PFSK-1 (cell line): ENCODE data around the gene SLAMF1.

Source experiments
- FOXP2 ChIP-seq: optimal IDR thresholded peaks from 2 replicates; pipeline ENCODE3; 2011; ENCODE audit warnings: borderline replicate concordance, control low read depth, inconsistent platforms; ENCODE audit not compliant: insufficient read depth; ENCODE audit errors: extremely low read length, extremely low read depth
- POLR2AphosphoS5 ChIP-seq: IDR thresholded peaks from 2 replicates; pipeline ENCODE4 v1.6.1; 2012; ENCODE audit warnings: low read depth, mild to moderate bottlenecking, control low read depth, low read length, moderate library complexity
- SIN3A ChIP-seq: IDR thresholded peaks from 2 replicates; pipeline ENCODE4 v1.6.1; 2012; ENCODE audit warnings: mild to moderate bottlenecking, low read length, moderate library complexity, borderline replicate concordance; ENCODE audit not compliant: insufficient read depth
- TAF1 ChIP-seq: IDR thresholded peaks from 2 replicates; pipeline ENCODE4 v1.6.1; 2012; ENCODE audit warnings: low read length, control low read depth, borderline replicate concordance; ENCODE audit not compliant: insufficient read depth
- TF ChIP-seq, protein P1 (sequence below), 2 experiments: IDR thresholded peaks; 2 replicates each; pipeline versions ENCODE4 v1.6.1 to v1.8.0; 2011 to 2012; ENCODE audit warnings: low read depth in 2 of 2, low read length in 2 of 2, control low read depth in 1 of 2, inconsistent platforms in 1 of 2, mild to moderate bottlenecking in 1 of 2, moderate library complexity in 1 of 2; ENCODE audit not compliant: insufficient read depth in 1 of 2

SLAMF1 gene

DNA sequence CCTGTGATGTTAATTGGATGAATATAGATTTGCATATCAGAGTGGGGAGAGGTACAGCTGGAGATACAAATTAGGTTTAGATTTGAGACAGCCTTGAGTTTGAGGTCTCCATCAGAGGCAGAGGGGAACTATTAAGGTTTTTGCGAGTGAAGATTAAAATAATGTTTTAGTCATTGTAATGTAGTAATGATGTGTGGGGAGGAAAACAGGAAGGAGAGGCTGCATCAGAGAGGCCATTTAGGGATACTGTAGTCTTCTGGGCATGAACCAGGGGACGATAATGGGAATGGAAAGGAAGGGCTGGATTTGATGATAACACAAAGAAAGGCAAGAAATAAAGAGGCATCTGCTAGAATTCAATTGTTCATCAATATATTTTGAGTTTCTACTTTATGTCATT, 77.0 kb downstream of the SLAMF1 start:
- TF ChIP-seq FOXP2 (no peak), TAF1 (no peak), SIN3A (no peak), POLR2AphosphoS5 (no peak)
- TF ChIP-seq, protein P1, sequence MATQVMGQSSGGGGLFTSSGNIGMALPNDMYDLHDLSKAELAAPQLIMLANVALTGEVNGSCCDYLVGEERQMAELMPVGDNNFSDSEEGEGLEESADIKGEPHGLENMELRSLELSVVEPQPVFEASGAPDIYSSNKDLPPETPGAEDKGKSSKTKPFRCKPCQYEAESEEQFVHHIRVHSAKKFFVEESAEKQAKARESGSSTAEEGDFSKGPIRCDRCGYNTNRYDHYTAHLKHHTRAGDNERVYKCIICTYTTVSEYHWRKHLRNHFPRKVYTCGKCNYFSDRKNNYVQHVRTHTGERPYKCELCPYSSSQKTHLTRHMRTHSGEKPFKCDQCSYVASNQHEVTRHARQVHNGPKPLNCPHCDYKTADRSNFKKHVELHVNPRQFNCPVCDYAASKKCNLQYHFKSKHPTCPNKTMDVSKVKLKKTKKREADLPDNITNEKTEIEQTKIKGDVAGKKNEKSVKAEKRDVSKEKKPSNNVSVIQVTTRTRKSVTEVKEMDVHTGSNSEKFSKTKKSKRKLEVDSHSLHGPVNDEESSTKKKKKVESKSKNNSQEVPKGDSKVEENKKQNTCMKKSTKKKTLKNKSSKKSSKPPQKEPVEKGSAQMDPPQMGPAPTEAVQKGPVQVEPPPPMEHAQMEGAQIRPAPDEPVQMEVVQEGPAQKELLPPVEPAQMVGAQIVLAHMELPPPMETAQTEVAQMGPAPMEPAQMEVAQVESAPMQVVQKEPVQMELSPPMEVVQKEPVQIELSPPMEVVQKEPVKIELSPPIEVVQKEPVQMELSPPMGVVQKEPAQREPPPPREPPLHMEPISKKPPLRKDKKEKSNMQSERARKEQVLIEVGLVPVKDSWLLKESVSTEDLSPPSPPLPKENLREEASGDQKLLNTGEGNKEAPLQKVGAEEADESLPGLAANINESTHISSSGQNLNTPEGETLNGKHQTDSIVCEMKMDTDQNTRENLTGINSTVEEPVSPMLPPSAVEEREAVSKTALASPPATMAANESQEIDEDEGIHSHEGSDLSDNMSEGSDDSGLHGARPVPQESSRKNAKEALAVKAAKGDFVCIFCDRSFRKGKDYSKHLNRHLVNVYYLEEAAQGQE (IDR thresholded peaks at IDR 0.05; ENCODE audit: insufficient read depth in 1 of 2, low read depth in 2 of 2, low read length in 2 of 2), result no peak

DNA sequence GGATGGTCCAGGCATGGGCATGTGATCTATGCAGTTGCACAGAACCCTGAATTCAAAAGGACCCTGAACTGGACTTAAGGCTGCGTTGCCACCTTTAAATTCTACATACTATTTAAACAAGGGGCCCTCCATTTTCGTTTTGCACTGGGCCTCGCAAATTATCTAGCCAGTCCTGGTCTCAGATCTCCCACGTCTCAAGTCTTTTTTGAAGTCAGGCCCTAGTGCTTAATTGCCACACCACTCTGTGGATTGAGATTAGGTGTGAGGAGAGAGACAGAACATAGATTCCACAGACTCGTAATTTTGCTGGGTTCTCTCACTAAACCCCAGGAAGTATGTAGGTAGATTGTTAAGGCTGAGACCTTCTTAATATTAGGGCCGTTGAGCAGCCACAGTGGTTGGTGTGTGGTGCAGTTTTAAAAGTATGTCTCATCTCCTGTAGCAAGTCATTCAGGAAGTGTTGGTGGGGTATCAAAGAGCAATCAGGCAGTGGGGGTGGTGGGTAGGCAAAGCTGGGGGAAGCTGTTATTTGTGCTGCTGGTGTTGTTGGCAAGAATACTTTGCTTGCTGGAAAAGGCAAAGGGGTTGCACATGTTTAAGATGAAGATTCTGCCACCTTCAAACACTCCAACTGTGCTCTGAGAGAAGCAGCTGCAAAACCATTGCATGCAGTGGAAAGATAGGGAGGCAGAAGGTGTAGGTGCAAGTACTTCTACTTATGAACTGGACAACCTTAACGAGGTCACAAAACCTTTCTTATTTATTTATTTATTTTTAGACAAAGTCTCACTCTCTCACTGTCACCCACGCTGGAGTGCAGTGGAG, 78.8 kb downstream of the SLAMF1 start:
- TF ChIP-seq POLR2AphosphoS5 (no peak), FOXP2 (no peak), SIN3A (no peak), TAF1 (no peak)
- TF ChIP-seq, protein P1 (IDR thresholded peaks at IDR 0.05; ENCODE audit: insufficient read depth in 1 of 2, low read depth in 2 of 2, low read length in 2 of 2), result no peak

DNA sequence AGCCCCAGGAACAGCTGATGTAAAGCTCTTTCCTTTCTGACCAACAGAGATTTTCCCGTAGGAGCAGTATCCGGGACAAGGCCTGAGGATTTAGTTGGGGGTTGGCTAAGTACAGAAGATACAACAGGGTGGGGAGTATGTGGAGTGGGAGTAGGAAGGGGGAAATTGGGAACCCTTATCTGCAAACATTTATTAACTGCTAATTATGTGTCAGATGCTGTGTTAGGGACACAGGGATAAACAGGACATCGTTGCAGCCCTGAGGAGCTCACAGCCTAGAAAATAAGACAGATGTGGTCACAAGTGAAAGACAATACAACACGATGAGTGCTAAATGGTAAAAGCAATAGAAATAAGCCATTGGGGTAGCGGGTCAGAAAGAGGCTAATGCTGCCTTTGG, 79.5 kb downstream of the SLAMF1 start:
- no peak for TF ChIP-seq FOXP2
- no peak for TF ChIP-seq TAF1
- no peak for TF ChIP-seq SIN3A
- TF ChIP-seq POLR2AphosphoS5, result no peak
- TF ChIP-seq, protein P1 (IDR thresholded peaks at IDR 0.05; ENCODE audit: insufficient read depth in 1 of 2, low read depth in 2 of 2, low read length in 2 of 2), result no peak

DNA sequence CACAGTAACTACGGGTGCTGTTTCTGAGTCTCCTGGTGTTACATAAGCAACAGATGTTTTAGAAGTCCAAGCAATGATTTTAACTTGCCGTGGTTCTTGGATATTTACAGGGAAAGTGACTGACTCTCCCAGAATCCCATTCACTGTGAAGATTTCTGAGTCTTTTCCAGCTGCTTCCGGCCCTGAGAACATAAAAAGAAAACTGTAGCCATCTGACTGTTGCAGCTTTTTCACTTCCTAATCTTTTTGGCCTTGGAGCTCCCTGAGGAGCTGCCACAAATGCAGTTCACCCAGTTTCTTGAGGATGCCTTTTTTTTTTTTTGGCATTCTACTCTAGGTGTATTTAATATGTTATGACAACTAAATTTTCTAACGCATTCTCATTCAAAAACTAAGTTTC, 81.3 kb downstream of the SLAMF1 start:
- TF ChIP-seq POLR2AphosphoS5, result no peak
- TF ChIP-seq, protein P1 (IDR thresholded peaks at IDR 0.05; ENCODE audit: insufficient read depth in 1 of 2, low read depth in 2 of 2, low read length in 2 of 2), result no peak
- TF ChIP-seq FOXP2, result no peak
- TF ChIP-seq TAF1, result no peak
- TF ChIP-seq SIN3A, result no peak

DNA sequence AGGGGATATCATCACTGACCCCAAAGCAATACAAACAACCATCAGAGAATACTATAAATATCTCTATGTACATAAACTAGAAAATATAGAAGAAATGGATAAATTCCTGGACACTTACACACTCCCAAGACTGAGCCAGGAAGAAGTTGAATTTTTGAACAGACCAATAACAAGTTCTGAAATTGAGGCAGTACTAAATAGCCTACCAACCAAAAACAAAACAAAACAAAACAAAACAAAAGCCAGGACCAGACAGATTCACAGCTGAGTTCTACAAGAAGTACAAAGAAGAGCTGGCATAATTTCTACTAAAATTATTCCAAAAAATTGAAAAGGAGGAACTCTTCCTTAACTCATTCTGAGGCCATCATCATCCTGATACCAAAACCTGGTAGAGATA, 86.0 kb downstream of the SLAMF1 start:
- TF ChIP-seq FOXP2, result no peak
- TF ChIP-seq, protein P1 (IDR thresholded peaks at IDR 0.05; ENCODE audit: insufficient read depth in 1 of 2, low read depth in 2 of 2, low read length in 2 of 2), result no peak
- TF ChIP-seq SIN3A, result no peak
- no peak for TF ChIP-seq TAF1
- TF ChIP-seq POLR2AphosphoS5, result no peak
